Tibial nerve (tissue), 4 donors: Measurements from ENCODE around the gene ZNF485.
A peak's percentile ranks its signal among the peaks of the same experiment; 100 is the strongest.

ENCODE experiments used
- CTCF ChIP-seq, 5 experiments: fragments of 200-600 bp in 3 of 5; fragments of 450-650 bp in 2 of 5; sonication (generic) in 3 of 5; IDR thresholded peaks; one replicate each; pipeline ENCODE4 v1.5.1; 2016 to 2019; ENCODE audit warnings: antibody characterized with exemption in 5 of 5, mild to moderate bottlenecking in 3 of 5, moderate library complexity in 2 of 5
- EP300 ChIP-seq, 2 donors: sonication (generic); formaldehyde crosslinking; IDR thresholded peaks; one replicate each; pipeline ENCODE4 v1.6.1; 2017; ENCODE audit warnings: antibody characterized with exemption in 2 of 2, mild to moderate bottlenecking in 1 of 2
- POLR2A ChIP-seq, 2 donors: fragments of 450-650 bp; IDR thresholded peaks; one replicate each; pipeline ENCODE4 v1.6.1; 2017; ENCODE audit warnings: antibody characterized with exemption in 2 of 2, mild to moderate bottlenecking in 2 of 2, moderate library complexity in 2 of 2

- TF ChIP-seq CTCF (IDR thresholded peaks at IDR 0.05) (peak; percentile 4 to 44 (median 15)), POLR2A (IDR thresholded peaks at IDR 0.05) (no peak), EP300 (IDR thresholded peaks at IDR 0.05) (no peak)
Observed at GRCh38 chr10:43667317-43667731, 61.1 kb downstream of the ZNF485 start.
